ENCODE results near the gene ADARB2. TPM values are rescaled to one million over a fixed set of nuclear protein-coding genes. Genes with fewer than 3 reads are reported as not detected.

The ADARB2 gene
- total and polyA plus RNA-seq, 2 experiments from 2014 or later, result 2.0 to 5.0 TPM

GRCh38 chr10:1412531-1413189, 324.7 kb downstream of the ADARB2 start:
- peaks cover 9% of the 10 kb centered on the region for H3K9me2 ChIP-seq (ENCODE audit: insufficient read depth)
- no peak for TF ChIP-seq REST (IDR thresholded peaks at IDR 0.05; ENCODE audit: unreplicated experiment)
- no peak for TF ChIP-seq CREB1 (CRISPR knock-in tag; IDR thresholded peaks at IDR 0.05; ENCODE audit: low read depth)
- TF ChIP-seq ZNF462 (CRISPR knock-in tag; IDR thresholded peaks at IDR 0.05), result no peak
- TF ChIP-seq ETS1 (IDR thresholded peaks at IDR 0.05), result no peak
- TF ChIP-seq EZH2 (IDR thresholded peaks at IDR 0.05; ENCODE audit: low read depth, unreplicated experiment), result no peak
- no peak for TF ChIP-seq CTCF (conservative IDR thresholded peaks at IDR 0.05; ENCODE audit: low read depth in 2 of 2)
- TF ChIP-seq ZNF331 (CRISPR knock-in tag; IDR thresholded peaks at IDR 0.05; ENCODE audit: low read depth), result no peak
- TF ChIP-seq STAT1 (IDR thresholded peaks at IDR 0.05; ENCODE audit: unreplicated experiment), result no peak
- no peak for TF ChIP-seq EZH2phosphoT487 (IDR thresholded peaks at IDR 0.05; ENCODE audit: unreplicated experiment)
- H3K4me2 ChIP-seq, result no peak overlapping the region
- H4K20me1 ChIP-seq (replicated peaks; ENCODE audit: insufficient read depth), result no peaks in the 10 kb centered on the region
- Mint-ChIP-seq H3K27me3 (ENCODE audit: insufficient read depth, low read depth, poor library complexity) (no peaks in the 10 kb centered on the region), H3K4me3 (no peak overlapping the region), H3K27ac (no peak overlapping the region), H3K36me3 (ENCODE audit: low read depth) (no peaks in the 10 kb centered on the region), H3K4me1 (peaks cover under 1% of the 10 kb centered on the region; the same call in 2 of the 3 replicates), H3K9me3 (no peaks in the 10 kb centered on the region)
- no peak overlapping the region for H2AFZ ChIP-seq
- no peak overlapping the region for H3K27ac ChIP-seq (ENCODE audit: low read depth)
- no peak for ATAC-seq
- H3F3A ChIP-seq (replicated peaks; ENCODE audit: low read depth), result no peaks in the 10 kb centered on the region
- DNase-seq (ENCODE audit: low spot score), result no peak
- no peak overlapping the region for H3K4me3 ChIP-seq
- H3K4me1 ChIP-seq (ENCODE audit: insufficient read depth), result no peaks in the 10 kb centered on the region
- H3K36me3 ChIP-seq (ENCODE audit: insufficient read depth), result no peaks in the 10 kb centered on the region
- no peaks in the 10 kb centered on the region for H3K79me2 ChIP-seq (replicated peaks; ENCODE audit: insufficient read depth)
- no peaks in the 10 kb centered on the region for H3K27me3 ChIP-seq (ENCODE audit: insufficient read depth)
